CD4-positive, alpha-beta T cell treated with Interleukin-4 for 1 hour (primary cell): ENCODE measurements around the gene RAC2.

Source experiments
- DNase-seq, 2 donors: peaks; one replicate each; pipeline ENCODE4 v3.0.0-alpha.2; 2020 to 2022

The RAC2 gene

GRCh38 chr22:37185646-37186227, 58.3 kb downstream of the RAC2 start:
- no peak for DNase-seq

- DNase-seq = no peak
Measured at GRCh38 chr22:37184816-37185541, 59.1 kb downstream of the RAC2 start.

GRCh38 chr22:37184380-37184755, 59.7 kb downstream of the RAC2 start:
- no peak for DNase-seq

- no peak for DNase-seq
Measured at GRCh38 chr22:37183432-37184379, 60.4 kb downstream of the RAC2 start.

- no peak for DNase-seq
Measured at GRCh38 chr22:37182949-37183245, 61.2 kb downstream of the RAC2 start.

GRCh38 chr22:37182101-37182948, 61.7 kb downstream of the RAC2 start:
- DNase-seq = no peak

GRCh38 chr22:37181681-37182080, 62.4 kb downstream of the RAC2 start:
- DNase-seq = no peak

- no peak for DNase-seq
Measured at GRCh38 chr22:37180531-37181231, 63.4 kb downstream of the RAC2 start.

- DNase-seq = no peak
Measured at GRCh38 chr22:37179622-37180420, 64.2 kb downstream of the RAC2 start.

GRCh38 chr22:37179126-37179470, 65.0 kb downstream of the RAC2 start:
- DNase-seq = no peak

- DNase-seq = no peak
Measured at GRCh38 chr22:37178350-37179125, 65.5 kb downstream of the RAC2 start.

GRCh38 chr22:37177755-37178154, 66.3 kb downstream of the RAC2 start:
- DNase-seq = no peak

GRCh38 chr22:37177221-37177620, 66.8 kb downstream of the RAC2 start:
- no peak for DNase-seq

GRCh38 chr22:37176464-37177061, 67.5 kb downstream of the RAC2 start:
- peak in 1 of 2 donors; percentile 39 for DNase-seq

GRCh38 chr22:37175414-37176281, 68.4 kb downstream of the RAC2 start:
- DNase-seq = no peak
